ENCODE data around the gene WDR82. TPM values are rescaled to one million over a fixed set of nuclear protein-coding genes. Genes with fewer than 3 reads are reported as not detected.
A peak's percentile ranks its signal among the peaks of the same experiment; 100 is the strongest.

The WDR82 gene
- total RNA-seq, 4 donors from 2014 or later: 46.7 to 57.6 (median 52.5) TPM

- 83% methylated on average over 8 of the region's 8 CpGs for WGBS
- Histone ChIP-seq H3K27ac (no peak overlapping the region), H3K36me3 (peaks cover 77% of the 10 kb centered on the region), H3K4me3 (no peak overlapping the region), H3K4me1 (peaks cover 24% of the 10 kb centered on the region), H3K9me3 (no peaks in the 10 kb centered on the region), H3K27me3 (no peaks in the 10 kb centered on the region)
- DNase-seq (ENCODE audit: low spot score in 2 of 2): no peak
- TF ChIP-seq CTCF (IDR thresholded peaks at IDR 0.05) (no peak), EP300 (IDR thresholded peaks at IDR 0.05) (no peak), POLR2AphosphoS5 (IDR thresholded peaks at IDR 0.05) (no peak), POLR2A (IDR thresholded peaks at IDR 0.05) (no peak)
Observed at GRCh38 chr3:52213005-52213404, 65.4 kb downstream of the WDR82 start.

GRCh38 chr3:52211268-52211891 lies 67.1 kb downstream of the WDR82 start:
- WGBS: 91% methylated on average over 8 of the region's 18 CpGs
- H3K4me3 ChIP-seq: no peak overlapping the region
- H3K36me3 ChIP-seq: peaks cover 93% of the 10 kb centered on the region
- H3K27ac ChIP-seq: no peak overlapping the region
- no peak for DNase-seq (ENCODE audit: low spot score in 2 of 2)
- peaks cover 7% of the 10 kb centered on the region for H3K4me1 ChIP-seq
- no peaks in the 10 kb centered on the region for H3K27me3 ChIP-seq
- H3K9me3 ChIP-seq: no peaks in the 10 kb centered on the region
- no peak for TF ChIP-seq POLR2A (IDR thresholded peaks at IDR 0.05)
- no peak for TF ChIP-seq EP300 (IDR thresholded peaks at IDR 0.05)
- TF ChIP-seq CTCF (IDR thresholded peaks at IDR 0.05): no peak
- TF ChIP-seq POLR2AphosphoS5 (IDR thresholded peaks at IDR 0.05): no peak

- H3K4me1 ChIP-seq: no peaks in the 10 kb centered on the region
- no peaks in the 10 kb centered on the region for H3K27me3 ChIP-seq
- no peak overlapping the region for H3K4me3 ChIP-seq
- no peak for TF ChIP-seq CTCF (IDR thresholded peaks at IDR 0.05)
- TF ChIP-seq POLR2AphosphoS5 (IDR thresholded peaks at IDR 0.05): peak in 1 of 3 donors; percentile 28
- TF ChIP-seq POLR2A (IDR thresholded peaks at IDR 0.05): no peak
- 89% methylated on average over 6 of the region's 6 CpGs for WGBS
- peaks cover 100% of the 10 kb centered on the region for H3K36me3 ChIP-seq
- H3K27ac ChIP-seq: no peak overlapping the region
- H3K9me3 ChIP-seq: no peaks in the 10 kb centered on the region
- no peak for DNase-seq (ENCODE audit: low spot score in 2 of 2)
Observed at GRCh38 chr3:52210550-52211046, 67.9 kb downstream of the WDR82 start.

GRCh38 chr3:52210037-52210436 lies 68.4 kb downstream of the WDR82 start:
- H3K4me3 ChIP-seq: no peak overlapping the region
- H3K36me3 ChIP-seq: peaks cover 100% of the 10 kb centered on the region
- H3K27ac ChIP-seq: no peak overlapping the region
- TF ChIP-seq CTCF (IDR thresholded peaks at IDR 0.05): no peak
- no peaks in the 10 kb centered on the region for H3K27me3 ChIP-seq
- no peaks in the 10 kb centered on the region for H3K4me1 ChIP-seq
- DNase-seq (ENCODE audit: low spot score in 2 of 2): no peak
- no peaks in the 10 kb centered on the region for H3K9me3 ChIP-seq

GRCh38 chr3:52208556-52208955 lies 69.9 kb downstream of the WDR82 start:
- peaks cover 100% of the 10 kb centered on the region for H3K36me3 ChIP-seq
- H3K4me3 ChIP-seq: no peak overlapping the region
- H3K4me1 ChIP-seq: peaks cover 6% of the 10 kb centered on the region
- no peak overlapping the region for H3K27ac ChIP-seq
- no peak for DNase-seq (ENCODE audit: low spot score in 2 of 2)
- WGBS: 91% methylated on average over 4 of the region's 4 CpGs
- TF ChIP-seq CTCF (IDR thresholded peaks at IDR 0.05) (no peak), POLR2AphosphoS5 (IDR thresholded peaks at IDR 0.05) (no peak), POLR2A (IDR thresholded peaks at IDR 0.05) (no peak), EP300 (IDR thresholded peaks at IDR 0.05) (no peak)
- no peaks in the 10 kb centered on the region for H3K9me3 ChIP-seq
- no peaks in the 10 kb centered on the region for H3K27me3 ChIP-seq
